GM18526 (cell line): ENCODE data around the gene ATOH8.

Source experiments
- POLR2A ChIP-seq: IDR thresholded peaks from 3 replicates; pipeline ENCODE4 v1.6.1; 2011; ENCODE audit not compliant: insufficient read length; ENCODE audit errors: extremely low read depth

Gene ATOH8

GRCh38 chr2:85730686-85731230 is 23.0 kb upstream of the ATOH8 start:
- no peak for TF ChIP-seq POLR2A

- TF ChIP-seq POLR2A: no peak
Observed at GRCh38 chr2:85731606-85732005, 22.2 kb upstream of the ATOH8 start.

- no peak for TF ChIP-seq POLR2A
Observed at GRCh38 chr2:85732467-85733120, 21.2 kb upstream of the ATOH8 start.

- TF ChIP-seq POLR2A: no peak
Observed at GRCh38 chr2:85733121-85733960, 20.4 kb upstream of the ATOH8 start.

GRCh38 chr2:85734015-85734414 is 19.8 kb upstream of the ATOH8 start:
- TF ChIP-seq POLR2A: no peak

GRCh38 chr2:85734942-85735608 is 18.7 kb upstream of the ATOH8 start:
- no peak for TF ChIP-seq POLR2A

- no peak for TF ChIP-seq POLR2A
Observed at GRCh38 chr2:85735691-85736090, 18.1 kb upstream of the ATOH8 start.

- TF ChIP-seq POLR2A: no peak
Observed at GRCh38 chr2:85736456-85737355, 17.1 kb upstream of the ATOH8 start.

GRCh38 chr2:85737481-85737880 is 16.3 kb upstream of the ATOH8 start:
- no peak for TF ChIP-seq POLR2A

GRCh38 chr2:85737961-85738360 is 15.8 kb upstream of the ATOH8 start:
- TF ChIP-seq POLR2A: no peak

GRCh38 chr2:85740193-85740592 is 13.6 kb upstream of the ATOH8 start:
- no peak for TF ChIP-seq POLR2A

- no peak for TF ChIP-seq POLR2A
Observed at GRCh38 chr2:85741211-85741832, 12.5 kb upstream of the ATOH8 start.

GRCh38 chr2:85741833-85742455 is 11.8 kb upstream of the ATOH8 start:
- no peak for TF ChIP-seq POLR2A

GRCh38 chr2:85743304-85743978 is 10.3 kb upstream of the ATOH8 start:
- no peak for TF ChIP-seq POLR2A

- no peak for TF ChIP-seq POLR2A
Observed at GRCh38 chr2:85744055-85744454, 9.7 kb upstream of the ATOH8 start.
